ENCODE results near the gene SPPL3. TPM values are rescaled to one million over a fixed set of nuclear protein-coding genes. Genes with fewer than 3 reads are reported as not detected.

SPPL3 gene
- polyA plus RNA-seq, 1 of the 3 experiments (the other 2 are of a cell fraction), result 18.8 TPM

Other genes starting within 250 kb of the SPPL3 start
- gene MLEC, start 217.2 kb downstream of the SPPL3 start, polyA plus RNA-seq (2012; rRNA removed), result 23.4 and 27.8 TPM in 2 replicates
- gene UNC119B, start 193.9 kb downstream of the SPPL3 start, polyA plus RNA-seq (2012; rRNA removed), result 23.6 and 32.0 TPM in 2 replicates
- 4.5 and 4.9 TPM in 2 replicates for gene ACADS, start 178.5 kb downstream of the SPPL3 start, polyA plus RNA-seq (2012; rRNA removed)
- not detected in 2 replicates for gene HNF1A, start 74.2 kb upstream of the SPPL3 start, polyA plus RNA-seq (2012; rRNA removed)
- gene C12orf43, start 112.1 kb upstream of the SPPL3 start, polyA plus RNA-seq (2012; rRNA removed), result 12.8 and 13.9 TPM in 2 replicates
- gene OASL, start 134.9 kb upstream of the SPPL3 start, polyA plus RNA-seq (2012; rRNA removed), result 0.37 and 0.41 TPM in 2 replicates
- 0.43 and 0.60 TPM in 2 replicates for gene P2RX7, start 228.5 kb upstream of the SPPL3 start, polyA plus RNA-seq (2012; rRNA removed)